GM19193 (cell line): ENCODE data around the gene IQCH.

Source experiments
- POLR2A ChIP-seq: IDR thresholded peaks from 4 replicates; pipeline ENCODE4 v1.6.1; 2011; ENCODE audit not compliant: insufficient read depth, insufficient read length; ENCODE audit errors: extremely low read depth

The IQCH gene

DNA sequence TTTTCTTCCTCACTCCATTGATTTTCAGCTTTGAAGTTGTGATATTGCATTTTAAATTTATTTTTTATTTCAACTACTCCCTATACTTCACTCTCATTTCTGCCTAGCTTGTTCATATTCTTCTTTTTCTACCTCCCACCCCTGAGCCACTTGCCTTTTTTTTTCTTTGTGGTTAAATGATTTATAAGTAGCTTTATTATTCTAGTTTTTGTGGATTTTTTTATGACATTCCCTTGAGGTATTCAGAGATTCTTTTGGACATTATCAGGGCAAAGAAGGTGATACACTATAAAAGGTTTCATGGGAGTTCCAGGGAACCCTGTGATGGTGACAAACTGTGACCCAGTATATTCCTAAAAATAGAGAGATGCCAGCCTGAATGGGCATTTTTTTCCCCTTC lies 269.6 kb downstream of the IQCH start:
- TF ChIP-seq POLR2A, result no peak

DNA sequence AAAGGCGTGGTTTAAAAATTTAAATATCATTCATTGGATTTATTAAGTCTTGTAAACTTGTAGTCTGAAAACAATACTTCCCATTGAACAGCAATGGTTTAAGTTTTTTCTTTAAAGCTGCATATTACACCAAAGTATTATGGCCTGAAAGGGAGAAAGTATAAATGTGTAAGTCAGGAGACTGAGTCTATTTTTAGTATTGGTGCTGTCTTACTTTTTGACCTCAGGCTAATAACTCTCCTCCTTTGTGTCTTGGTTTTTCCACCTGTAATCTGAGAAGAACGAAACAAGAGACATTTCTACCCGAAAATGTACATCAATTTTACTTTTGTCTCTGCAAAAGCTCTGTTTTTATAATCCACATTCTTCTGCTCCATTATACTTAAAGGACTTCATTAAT lies 273.9 kb downstream of the IQCH start:
- TF ChIP-seq POLR2A, result no peak

DNA sequence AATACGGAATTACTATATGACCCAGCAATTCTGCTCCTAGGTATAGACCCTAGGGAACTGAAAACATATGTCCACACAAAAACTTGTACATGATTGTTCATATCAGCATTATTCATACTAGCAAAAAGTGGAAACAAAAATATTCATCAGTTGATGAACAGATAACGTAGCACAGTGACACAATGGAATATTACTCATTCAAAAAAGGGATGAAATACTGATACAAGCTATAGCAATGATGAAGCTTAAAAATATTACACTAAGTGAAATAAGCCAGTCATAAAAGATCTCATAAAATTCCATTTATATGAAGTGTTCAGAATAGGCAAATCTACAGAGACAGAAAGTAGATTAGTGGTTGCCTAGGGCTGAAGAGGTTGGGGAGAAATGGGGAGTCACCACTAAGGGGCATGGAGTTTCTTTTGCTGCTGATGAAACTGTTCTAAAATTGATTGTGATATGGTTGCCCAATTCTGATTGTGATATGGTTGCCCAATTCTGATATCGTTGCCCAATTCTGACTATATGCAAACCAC lies 276.9 kb downstream of the IQCH start:
- no peak for TF ChIP-seq POLR2A

DNA sequence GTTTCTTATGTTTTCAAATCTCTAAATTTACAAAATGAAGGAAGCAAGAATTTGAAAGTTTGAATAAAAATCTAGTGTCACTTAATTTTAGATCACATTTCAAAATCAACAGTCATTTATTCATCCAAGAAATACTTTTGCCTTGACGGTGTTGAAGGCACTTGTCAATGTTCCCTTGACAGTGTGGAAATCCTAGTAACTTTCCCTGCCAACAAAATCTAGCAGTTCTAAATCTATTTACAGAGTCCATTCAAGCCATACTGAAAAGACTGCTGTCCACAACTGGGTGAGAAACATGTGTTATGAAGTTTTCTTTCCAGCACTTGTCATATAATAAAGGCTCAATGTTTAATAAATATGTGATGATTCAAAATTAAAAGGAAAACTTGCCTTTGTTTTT lies 279.3 kb downstream of the IQCH start:
- TF ChIP-seq POLR2A, result no peak

DNA sequence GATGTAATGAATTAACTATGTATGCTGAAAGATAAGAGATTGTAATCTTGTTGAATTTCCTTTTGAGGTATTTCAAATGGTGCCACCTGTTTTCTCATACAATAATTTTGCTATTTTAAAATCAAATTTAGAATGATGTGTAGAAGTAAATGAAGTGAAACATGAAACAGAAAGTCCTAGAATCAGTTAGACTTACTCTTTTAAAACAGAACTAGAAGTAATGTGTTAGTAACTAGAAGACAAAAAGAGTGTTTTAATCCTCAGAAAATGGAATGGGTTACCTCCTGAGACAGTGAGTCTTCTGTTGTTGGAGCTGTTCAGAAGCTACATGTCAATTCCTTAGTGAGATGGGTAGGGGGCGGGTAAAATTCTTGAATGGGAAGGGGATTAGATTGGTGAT lies 279.8 kb downstream of the IQCH start:
- no peak for TF ChIP-seq POLR2A

DNA sequence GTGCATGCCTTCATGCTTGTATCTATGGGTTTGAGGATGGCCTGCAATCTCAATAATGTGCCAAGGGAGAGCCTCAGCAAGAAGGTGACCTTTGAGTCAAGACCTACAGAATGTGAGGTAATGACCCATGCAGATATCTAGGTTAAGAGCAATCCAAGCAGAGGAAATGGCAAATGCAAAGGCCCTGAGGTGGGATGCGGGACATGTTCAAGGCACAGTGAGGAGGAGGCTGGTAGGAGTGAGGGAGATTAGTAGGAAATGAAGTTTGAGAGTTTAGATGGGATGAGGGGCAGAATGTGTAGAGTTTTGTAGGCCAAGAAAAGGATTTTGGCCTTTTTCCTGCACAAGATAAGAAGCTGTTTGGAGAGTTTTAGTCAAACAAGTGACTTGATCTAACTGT lies 283.2 kb downstream of the IQCH start:
- no peak for TF ChIP-seq POLR2A

DNA sequence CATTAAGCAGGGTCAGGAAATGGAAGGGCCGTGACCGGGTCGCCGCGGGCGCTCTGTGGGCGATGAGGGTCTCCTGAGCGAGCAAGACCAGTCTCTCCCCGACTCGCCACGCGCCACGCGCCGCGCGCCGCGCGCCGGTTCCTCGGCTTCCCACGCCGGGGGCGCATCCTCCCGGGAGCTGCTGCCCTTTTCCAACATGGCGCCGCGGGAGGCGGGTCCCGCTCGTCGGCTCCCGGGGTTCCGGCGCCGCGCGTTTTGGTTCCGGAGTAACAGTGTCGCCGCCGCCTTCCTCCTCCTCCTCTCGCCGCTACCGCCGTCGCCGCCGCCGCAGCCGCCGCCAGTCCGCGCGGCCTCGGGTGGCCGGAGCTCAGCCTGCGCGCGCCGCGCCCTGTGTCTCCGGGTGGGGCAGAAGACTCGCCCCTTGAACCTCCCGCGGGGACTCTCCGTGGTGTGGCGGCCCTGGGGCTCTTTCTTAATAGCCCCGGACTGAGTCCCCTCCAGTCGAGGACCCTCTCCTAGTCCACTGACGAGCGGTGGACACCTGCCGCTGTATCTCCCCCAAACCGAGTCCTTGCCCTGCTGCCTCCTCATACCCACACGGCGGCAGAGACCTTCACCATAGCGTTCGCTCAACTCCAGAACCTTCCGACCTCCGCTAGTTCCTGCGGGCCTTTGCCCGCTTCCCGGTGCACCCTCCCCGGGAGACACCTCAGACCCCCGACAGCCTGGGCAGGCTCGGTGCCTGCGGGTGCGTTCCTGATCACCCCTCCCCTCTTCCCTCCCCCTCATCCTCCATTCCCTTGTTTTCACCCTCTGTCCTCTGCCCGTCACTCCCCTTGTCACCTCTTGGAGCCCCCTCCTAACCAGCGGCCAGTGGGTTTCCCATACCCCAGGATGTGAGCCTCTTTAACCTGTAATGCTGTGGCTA lies 288.1 kb downstream of the IQCH start, which contains the start of gene MAP2K5:
TSS of gene MAP2K5 (plus strand) at position 284 of the 928 bp plus-strand sequence. CDS start at position 917, 633 bp downstream.
- peak; percentile 82 for TF ChIP-seq POLR2A

DNA sequence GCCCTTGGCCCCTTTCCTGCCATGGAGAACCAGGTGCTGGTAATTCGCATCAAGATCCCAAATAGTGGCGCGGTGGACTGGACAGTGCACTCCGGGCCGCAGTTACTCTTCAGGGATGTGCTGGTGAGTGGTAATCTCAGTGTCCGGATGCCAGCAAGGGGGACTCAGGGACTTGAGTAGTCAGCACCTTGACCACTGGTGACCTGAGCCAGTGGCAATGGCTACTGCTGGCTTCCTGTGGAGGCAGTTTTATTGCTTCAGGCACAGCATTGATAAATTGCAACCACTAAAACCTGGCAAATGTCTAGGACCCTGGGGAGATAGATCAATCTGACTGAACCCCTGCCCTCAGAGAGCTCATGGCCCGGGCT lies 288.7 kb downstream of the IQCH start:
- no peak for TF ChIP-seq POLR2A

DNA sequence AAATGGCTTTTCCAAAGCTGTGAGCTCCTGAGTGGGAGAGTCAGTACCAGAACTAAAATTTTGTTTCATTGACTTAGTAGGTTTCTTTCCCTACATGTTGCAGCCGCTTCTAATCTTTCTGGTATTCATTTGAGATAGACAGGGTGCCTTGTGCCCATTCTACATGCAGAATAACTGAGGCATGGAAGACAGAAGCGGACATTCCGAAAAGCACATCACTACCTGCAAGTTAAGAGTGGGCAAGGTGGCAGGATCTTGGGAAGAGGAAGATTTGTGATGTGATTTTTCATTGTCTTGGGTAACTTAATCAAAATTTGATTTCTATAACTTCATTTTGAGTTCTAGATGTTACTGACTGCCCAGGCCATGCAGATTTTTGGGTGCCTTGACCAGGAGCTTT lies 289.9 kb downstream of the IQCH start:
- TF ChIP-seq POLR2A, result no peak

DNA sequence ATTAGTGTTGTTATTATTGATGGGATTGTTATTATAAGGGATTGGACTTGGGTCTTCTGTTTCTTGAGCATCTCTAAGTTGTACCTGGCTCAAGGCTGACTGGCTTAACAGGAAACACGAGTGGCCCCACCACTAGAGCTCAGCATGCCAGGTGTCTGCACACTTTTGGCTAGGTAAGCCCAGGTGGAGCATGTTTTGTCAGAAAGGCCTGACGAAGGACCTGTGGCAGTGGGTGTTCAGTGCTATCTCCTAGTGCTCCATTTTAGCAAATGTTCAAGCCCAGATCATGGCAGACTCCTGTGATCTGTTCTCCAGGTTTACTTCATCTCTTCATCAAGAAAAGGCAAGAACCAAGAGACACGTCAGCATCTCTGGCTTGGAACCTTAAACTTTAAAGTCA lies 291.3 kb downstream of the IQCH start:
- no peak for TF ChIP-seq POLR2A

DNA sequence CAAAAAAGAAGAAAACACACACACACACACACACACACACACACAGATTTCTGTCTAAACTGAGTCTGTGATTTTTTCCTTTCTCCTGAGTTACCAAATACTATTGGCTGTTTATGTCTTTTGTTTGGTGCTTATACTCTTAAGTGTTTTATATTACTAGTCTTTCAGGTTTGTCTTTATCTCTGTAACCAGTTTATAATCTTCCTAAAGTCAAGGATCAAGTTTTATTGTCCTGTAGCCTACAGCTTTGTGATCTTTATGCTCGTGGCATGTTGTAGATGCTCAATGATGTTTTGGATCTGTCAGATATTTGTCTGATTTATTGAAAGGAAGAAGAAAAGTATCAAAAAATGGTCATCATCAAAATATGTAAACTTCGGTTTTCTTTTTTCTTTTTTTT lies 292.5 kb downstream of the IQCH start:
- TF ChIP-seq POLR2A, result no peak

DNA sequence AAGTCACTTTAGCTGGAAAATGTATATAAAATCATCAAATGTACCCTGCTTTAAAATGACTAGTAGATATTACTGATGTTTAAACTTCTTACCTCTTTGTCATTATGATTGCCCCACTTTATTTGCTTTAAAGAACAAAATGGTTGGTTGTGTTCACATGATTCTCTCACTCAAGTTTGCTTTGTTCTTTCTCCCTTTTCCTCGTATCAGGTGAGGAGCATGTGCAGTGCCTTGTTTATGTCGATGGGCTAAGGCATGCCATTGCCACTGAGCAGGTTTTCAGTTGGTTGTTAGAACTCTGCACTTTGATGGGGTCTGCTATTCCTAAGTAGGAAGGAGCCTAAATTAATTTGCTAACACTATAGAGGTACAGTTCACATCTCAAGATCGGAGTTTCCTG lies 293.2 kb downstream of the IQCH start:
- no peak for TF ChIP-seq POLR2A

DNA sequence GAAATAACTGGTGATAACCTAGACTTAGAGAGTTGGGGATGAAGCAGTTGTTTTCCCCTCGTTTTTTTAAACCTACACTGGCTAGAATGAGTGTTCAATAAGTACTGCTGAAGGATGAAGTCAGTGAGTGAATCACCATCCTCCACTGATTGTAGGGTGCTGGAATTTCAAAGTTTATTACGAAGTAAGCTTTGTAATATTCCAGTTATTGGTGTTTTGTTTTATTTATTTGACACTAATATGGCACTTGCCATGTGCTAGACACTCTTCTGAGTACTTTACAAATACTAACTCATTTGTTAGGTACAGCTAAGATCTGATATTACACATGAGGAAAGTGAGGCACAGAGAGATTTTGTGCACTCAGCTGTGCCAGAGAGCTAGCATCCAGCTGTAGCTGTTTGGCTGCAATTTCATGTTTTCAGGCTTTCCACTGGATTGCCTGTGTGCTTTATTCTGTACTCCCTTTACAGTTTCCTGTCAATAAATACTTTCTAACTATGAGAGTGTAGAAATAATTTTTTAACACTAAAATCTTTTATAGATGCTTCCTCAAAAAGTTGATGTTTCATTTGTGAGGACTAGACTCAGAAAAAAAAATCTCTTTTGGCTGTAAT lies 293.8 kb downstream of the IQCH start:
- TF ChIP-seq POLR2A, result no peak

DNA sequence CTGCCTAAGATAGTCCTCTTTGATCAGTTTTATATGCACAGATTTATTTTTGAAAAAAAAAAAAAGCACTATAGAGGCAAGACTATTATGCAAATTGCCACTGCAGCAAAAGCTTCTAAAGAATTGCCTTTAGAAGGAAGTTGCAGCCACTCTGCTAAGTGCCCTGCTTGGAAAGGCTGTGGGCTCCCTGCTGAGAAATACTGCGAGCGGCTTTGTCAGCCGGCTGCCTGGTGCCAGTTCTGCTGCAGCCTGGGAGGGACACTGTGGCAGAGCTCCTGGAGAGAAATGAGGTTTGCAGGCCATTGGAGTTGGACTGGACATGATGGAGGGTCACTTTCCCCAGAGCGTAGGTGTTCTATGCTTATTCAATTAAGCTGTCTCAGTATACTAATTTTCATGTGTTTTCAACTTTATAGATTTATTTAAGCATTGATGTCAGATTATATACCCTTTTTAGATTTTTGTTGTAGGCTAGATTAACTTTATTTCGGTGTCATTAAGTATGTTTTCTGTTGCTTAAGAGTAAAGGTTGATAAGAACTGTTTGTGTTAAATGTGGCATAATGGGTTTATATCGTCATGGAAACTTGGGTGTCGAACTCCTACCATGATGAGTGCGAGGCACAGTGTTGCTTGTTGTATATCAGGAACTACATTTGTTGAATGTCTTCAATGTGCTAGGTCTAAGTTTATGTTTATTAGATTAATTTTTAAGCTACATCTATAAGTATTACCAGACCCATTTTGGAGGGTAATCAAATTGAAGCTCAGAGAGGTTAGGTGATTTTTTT lies 294.5 kb downstream of the IQCH start:
- TF ChIP-seq POLR2A, result no peak

DNA sequence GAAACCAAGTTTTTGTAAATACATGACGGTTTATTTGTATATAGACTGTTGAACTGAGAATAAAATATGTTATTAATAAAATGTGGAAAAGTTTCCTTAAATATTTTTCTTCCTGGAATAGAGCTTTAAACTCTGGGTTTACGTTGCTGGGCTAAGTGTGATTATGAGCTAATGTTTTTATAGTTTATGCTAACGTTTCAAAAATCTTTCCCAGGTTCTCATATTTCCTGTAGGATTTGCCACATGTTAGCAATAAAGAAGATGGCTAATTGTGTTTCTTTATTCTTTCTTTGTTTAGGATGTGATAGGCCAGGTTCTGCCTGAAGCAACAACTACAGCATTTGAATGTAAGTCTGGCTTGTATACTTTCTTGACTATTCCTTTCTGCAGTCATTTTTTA lies 295.1 kb downstream of the IQCH start:
- no peak for TF ChIP-seq POLR2A
